ENCODE measurements around the gene RGL3. TPM values are rescaled to one million over a fixed set of nuclear protein-coding genes. Genes with fewer than 3 reads are reported as not detected.

RGL3 gene
- total and polyA plus RNA-seq, 7 donors: 1.1 to 15.5 (median 2.0) TPM

DNA sequence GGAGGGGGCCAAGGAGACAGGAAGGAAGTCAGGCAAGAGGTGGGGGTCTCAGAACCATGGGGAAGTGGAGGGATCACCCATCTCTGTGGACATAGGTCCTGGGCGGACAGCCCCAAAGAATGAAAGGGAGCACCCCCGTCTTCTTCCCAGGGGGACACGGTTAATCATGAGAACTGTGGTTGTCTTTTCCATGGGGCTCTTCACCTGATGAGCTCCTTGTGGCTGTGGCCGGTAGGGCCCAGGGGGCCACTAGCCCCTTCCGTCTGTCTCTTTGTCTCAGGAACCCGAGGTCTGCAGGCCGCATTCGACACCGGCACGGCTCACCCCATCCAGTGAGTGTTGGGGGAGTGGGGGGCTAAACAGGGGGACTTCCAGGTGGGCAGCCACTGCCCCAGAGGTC is 55.2 kb downstream of the RGL3 start:
- WGBS, 2 donors: 93 to 94% methylated on average over 10 of the region's 10 CpGs
- H3K4me1 ChIP-seq: no peaks in the 10 kb centered on the region
- H3K36me3 ChIP-seq: peaks cover 7 to 76% (median 25%) of the 10 kb centered on the region in 4 donors
- intact Hi-C loops (cut with DNase I): no loop called here
- no peak for DNase-seq
- no peaks in the 10 kb centered on the region for H3K9me3 ChIP-seq
- H3K27me3 ChIP-seq: no peaks in the 10 kb centered on the region
- TF ChIP-seq EP300 (IDR thresholded peaks at IDR 0.05) (no peak), POLR2AphosphoS5 (IDR thresholded peaks at IDR 0.05) (no peak), POLR2A (IDR thresholded peaks at IDR 0.05) (no peak)
- TF ChIP-seq, protein P1, sequence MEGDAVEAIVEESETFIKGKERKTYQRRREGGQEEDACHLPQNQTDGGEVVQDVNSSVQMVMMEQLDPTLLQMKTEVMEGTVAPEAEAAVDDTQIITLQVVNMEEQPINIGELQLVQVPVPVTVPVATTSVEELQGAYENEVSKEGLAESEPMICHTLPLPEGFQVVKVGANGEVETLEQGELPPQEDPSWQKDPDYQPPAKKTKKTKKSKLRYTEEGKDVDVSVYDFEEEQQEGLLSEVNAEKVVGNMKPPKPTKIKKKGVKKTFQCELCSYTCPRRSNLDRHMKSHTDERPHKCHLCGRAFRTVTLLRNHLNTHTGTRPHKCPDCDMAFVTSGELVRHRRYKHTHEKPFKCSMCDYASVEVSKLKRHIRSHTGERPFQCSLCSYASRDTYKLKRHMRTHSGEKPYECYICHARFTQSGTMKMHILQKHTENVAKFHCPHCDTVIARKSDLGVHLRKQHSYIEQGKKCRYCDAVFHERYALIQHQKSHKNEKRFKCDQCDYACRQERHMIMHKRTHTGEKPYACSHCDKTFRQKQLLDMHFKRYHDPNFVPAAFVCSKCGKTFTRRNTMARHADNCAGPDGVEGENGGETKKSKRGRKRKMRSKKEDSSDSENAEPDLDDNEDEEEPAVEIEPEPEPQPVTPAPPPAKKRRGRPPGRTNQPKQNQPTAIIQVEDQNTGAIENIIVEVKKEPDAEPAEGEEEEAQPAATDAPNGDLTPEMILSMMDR (IDR thresholded peaks at IDR 0.05): no peak
- H3K4me3 ChIP-seq: no peak overlapping the region
- H3K27ac ChIP-seq: no peak overlapping the region

DNA sequence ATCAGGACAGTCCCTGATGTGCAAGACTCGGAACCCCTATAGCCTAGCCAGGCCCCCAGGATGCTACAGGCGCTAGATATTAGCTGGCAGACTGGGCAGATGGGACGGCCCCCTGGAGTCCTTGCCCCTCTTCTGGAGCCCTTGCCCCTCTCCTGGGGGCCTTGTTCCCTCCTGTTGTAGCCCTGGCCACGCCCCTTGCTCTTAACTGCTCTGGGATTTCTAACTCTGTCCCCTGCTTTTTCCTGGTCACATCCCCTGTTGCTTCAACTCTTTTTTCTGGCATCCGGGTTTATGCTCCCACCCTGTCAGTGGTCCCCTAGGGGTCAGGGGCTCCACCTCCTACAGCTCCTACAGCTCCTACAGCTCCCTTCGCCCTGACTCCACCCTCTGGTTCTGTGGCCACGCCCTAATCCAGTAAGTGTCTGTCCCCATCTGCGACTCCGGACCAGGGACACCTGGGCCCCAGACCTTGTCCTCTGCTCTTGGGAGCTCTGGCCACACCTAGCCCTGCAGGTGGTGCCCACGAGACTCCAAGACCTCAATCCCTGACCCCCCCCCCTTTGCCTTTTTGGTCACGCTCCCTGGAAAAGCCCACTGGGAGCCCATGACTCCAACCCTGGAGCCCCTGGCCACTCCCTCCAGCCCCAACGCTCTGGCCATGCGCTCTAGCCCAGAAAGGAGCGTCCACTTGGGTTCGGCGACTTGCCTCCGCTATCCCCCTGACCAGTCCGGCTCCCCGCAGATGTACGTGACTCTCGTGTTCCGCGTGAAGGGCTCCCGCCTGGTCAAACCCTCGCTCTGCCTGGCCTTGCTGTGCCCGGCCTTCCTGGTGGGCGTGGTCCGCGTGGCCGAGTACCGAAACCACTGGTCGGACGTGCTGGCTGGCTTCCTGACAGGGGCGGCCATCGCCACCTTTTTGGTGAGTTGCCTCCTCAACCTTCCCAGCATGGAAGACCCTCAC is 57.1 kb downstream of the RGL3 start:
- peaks cover 0 to 2% (median under 1%) of the 10 kb centered on the region in 4 donors for H3K4me1 ChIP-seq
- 55 to 75% methylated on average over 35 of the region's 35 CpGs for WGBS, 2 donors
- peaks cover 7 to 74% (median 25%) of the 10 kb centered on the region in 4 donors for H3K36me3 ChIP-seq
- H3K9me3 ChIP-seq: no peaks in the 10 kb centered on the region
- no peaks in the 10 kb centered on the region for H3K27me3 ChIP-seq
- TF ChIP-seq, protein P1 (IDR thresholded peaks at IDR 0.05): no peak
- no peak for TF ChIP-seq EP300 (IDR thresholded peaks at IDR 0.05)
- no peak for DNase-seq
- intact Hi-C loops (cut with DNase I): no loop called here
- H3K27ac ChIP-seq: no peak overlapping the region
- no peak overlapping the region for H3K4me3 ChIP-seq

DNA sequence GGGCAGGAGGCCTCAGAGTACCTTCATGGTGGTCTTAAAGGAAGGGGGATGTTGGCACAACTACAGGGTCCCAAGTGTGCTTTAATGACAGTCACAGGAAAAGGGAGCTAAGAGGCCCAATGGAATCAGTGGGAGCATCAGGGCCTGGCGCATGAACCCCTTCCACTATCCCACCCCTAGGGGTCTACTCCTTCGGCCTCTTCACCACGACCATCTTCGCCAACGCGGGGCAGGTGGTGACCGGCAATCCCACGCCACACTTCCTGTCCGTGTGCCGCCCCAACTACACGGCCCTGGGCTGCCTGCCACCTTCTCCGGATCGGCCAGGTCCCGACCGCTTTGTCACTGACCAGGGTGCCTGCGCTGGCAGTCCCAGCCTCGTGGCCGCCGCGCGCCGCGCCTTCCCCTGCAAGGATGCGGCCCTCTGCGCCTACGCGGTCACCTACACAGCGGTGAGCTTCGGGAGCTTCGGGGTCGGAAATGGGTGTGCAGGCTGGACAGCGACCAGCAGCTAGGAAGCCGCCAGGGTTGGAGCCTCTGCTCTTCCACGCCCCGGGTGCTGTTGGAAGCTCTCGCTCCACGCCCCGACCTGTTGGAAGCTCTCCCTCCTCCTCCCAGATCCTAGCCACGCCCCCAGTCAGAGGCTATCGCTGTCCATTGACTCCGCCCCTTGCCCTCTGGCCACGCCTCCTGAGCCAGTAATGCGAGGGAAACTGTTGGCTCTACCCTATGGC is 57.9 kb downstream of the RGL3 start:
- H3K9me3 ChIP-seq: no peaks in the 10 kb centered on the region
- WGBS, 2 donors: 21 to 64% methylated on average over 43 of the region's 43 CpGs
- no peak overlapping the region for H3K4me3 ChIP-seq
- DNase-seq: no peak
- H3K36me3 ChIP-seq: peaks cover 7 to 74% (median 25%) of the 10 kb centered on the region in 4 donors
- TF ChIP-seq POLR2A (IDR thresholded peaks at IDR 0.05): no peak
- TF ChIP-seq EP300 (IDR thresholded peaks at IDR 0.05): no peak
- no peak for TF ChIP-seq POLR2AphosphoS5 (IDR thresholded peaks at IDR 0.05)
- TF ChIP-seq, protein P1 (IDR thresholded peaks at IDR 0.05): no peak
- intact Hi-C loops (cut with DNase I): no loop called here
- H3K27me3 ChIP-seq: no peaks in the 10 kb centered on the region
- H3K4me1 ChIP-seq: peaks cover 0 to 11% (median 8%) of the 10 kb centered on the region in 4 donors
- no peak overlapping the region for H3K27ac ChIP-seq

DNA sequence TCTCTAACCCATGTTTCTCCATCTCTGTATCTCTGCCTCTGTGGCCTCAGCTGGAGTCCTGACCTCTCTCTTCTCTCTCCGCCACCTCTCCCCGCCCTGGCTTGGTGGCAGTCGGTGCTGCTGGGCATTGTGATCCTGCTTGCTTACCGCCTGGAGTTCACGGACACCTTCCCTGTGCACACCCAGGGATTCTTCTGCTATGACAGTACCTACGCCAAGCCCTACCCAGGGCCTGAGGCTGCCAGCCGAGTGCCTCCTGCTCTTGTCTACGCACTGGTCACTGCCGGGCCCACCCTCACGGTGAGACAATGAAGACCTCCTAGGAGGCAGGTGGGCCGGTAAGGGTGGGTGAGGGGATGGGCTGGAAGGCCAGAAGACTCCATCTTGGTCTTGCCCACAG is 59.7 kb downstream of the RGL3 start:
- no peak for DNase-seq
- H3K9me3 ChIP-seq: no peaks in the 10 kb centered on the region
- WGBS, 2 donors: 77 to 87% methylated on average over 11 of the region's 11 CpGs
- TF ChIP-seq EP300 (IDR thresholded peaks at IDR 0.05) (no peak), POLR2A (IDR thresholded peaks at IDR 0.05) (no peak), POLR2AphosphoS5 (IDR thresholded peaks at IDR 0.05) (no peak)
- TF ChIP-seq, protein P1 (IDR thresholded peaks at IDR 0.05): no peak
- peaks cover 0 to 26% (median 20%) of the 10 kb centered on the region in 4 donors for H3K4me1 ChIP-seq
- peaks cover 7 to 59% (median 19%) of the 10 kb centered on the region in 4 donors for H3K36me3 ChIP-seq
- no peak overlapping the region for H3K27ac ChIP-seq
- H3K4me3 ChIP-seq: no peak overlapping the region
- no peaks in the 10 kb centered on the region for H3K27me3 ChIP-seq
- intact Hi-C loops (cut with DNase I): no loop called here
